HG03439 (cell line): ENCODE measurements around the gene ARSI.

ENCODE experiments used
- ATAC-seq: cut with Tn5 transposase; IDR thresholded peaks from one replicate; pipeline ENCODE4 v1.9.1; 2021; ENCODE audit warnings: mild to moderate bottlenecking, moderate library complexity; ENCODE audit not compliant: unreplicated experiment

The ARSI gene

GRCh38 chr5:150309101-150309885 is 6.6 kb upstream of the ARSI start:
- no peak for ATAC-seq

GRCh38 chr5:150307617-150308426 is 5.1 kb upstream of the ARSI start:
- no peak for ATAC-seq

- ATAC-seq, result no peak
Measured at GRCh38 chr5:150306775-150307174, 4.1 kb upstream of the ARSI start.

GRCh38 chr5:150305557-150305956 is 2.9 kb upstream of the ARSI start:
- ATAC-seq, result no peak

- ATAC-seq, result no peak
Measured at GRCh38 chr5:150305095-150305494, 2.4 kb upstream of the ARSI start.

- ATAC-seq, result no peak
Measured at GRCh38 chr5:150304481-150305081, 1.9 kb upstream of the ARSI start.

GRCh38 chr5:150303660-150304386 is 1.1 kb upstream of the ARSI start:
- ATAC-seq, result no peak

- no peak for ATAC-seq
Measured at GRCh38 chr5:150303070-150303615, 438 bp upstream of the ARSI start.

GRCh38 chr5:150301901-150302300 is 804 bp downstream of the ARSI start:
- ATAC-seq, result no peak

GRCh38 chr5:150301170-150301505 is 1.6 kb downstream of the ARSI start:
- no peak for ATAC-seq

- ATAC-seq, result no peak
Measured at GRCh38 chr5:150300496-150301169, 2.1 kb downstream of the ARSI start.

GRCh38 chr5:150299571-150300327 is 3.0 kb downstream of the ARSI start:
- no peak for ATAC-seq

- no peak for ATAC-seq
Measured at GRCh38 chr5:150298701-150299451, 3.8 kb downstream of the ARSI start.

- no peak for ATAC-seq
Measured at GRCh38 chr5:150297934-150298595, 4.6 kb downstream of the ARSI start.

- no peak for ATAC-seq
Measured at GRCh38 chr5:150297236-150297890, 5.3 kb downstream of the ARSI start.

GRCh38 chr5:150296496-150296895 is 6.2 kb downstream of the ARSI start:
- no peak for ATAC-seq

GRCh38 chr5:150295741-150296486 is 6.8 kb downstream of the ARSI start:
- no peak for ATAC-seq
